ENCODE measurements around the gene MDN1.
"Not testable (repeated sequence)": the region's sequence is repeated elsewhere in the genome, so short reads cannot be mapped to it uniquely, and the experiment has no call there.

DNA sequence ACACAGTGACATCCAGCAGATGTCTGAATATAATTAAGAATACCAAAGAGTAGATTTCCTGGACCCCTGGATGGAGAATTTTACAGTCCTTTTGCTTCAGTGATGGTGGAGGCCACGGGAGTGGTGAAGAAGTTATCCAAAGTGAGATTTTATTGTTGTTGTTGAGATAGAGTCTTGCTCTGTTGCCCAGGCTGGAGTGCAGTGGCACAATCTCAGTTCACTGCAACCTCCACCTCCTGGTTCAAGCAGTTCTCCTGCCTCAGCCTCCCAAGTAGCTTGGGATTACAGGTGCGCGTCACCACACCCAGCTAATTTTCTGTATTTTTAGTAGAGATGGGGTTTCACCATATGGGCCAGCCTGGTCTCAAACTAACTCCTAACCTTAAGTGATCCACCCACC lies 178.0 kb downstream of the MDN1 start:
- TF ChIP-seq POLR2AphosphoS5 (IDR thresholded peaks at IDR 0.05): not testable (repeated sequence)
- TF ChIP-seq, protein P1, sequence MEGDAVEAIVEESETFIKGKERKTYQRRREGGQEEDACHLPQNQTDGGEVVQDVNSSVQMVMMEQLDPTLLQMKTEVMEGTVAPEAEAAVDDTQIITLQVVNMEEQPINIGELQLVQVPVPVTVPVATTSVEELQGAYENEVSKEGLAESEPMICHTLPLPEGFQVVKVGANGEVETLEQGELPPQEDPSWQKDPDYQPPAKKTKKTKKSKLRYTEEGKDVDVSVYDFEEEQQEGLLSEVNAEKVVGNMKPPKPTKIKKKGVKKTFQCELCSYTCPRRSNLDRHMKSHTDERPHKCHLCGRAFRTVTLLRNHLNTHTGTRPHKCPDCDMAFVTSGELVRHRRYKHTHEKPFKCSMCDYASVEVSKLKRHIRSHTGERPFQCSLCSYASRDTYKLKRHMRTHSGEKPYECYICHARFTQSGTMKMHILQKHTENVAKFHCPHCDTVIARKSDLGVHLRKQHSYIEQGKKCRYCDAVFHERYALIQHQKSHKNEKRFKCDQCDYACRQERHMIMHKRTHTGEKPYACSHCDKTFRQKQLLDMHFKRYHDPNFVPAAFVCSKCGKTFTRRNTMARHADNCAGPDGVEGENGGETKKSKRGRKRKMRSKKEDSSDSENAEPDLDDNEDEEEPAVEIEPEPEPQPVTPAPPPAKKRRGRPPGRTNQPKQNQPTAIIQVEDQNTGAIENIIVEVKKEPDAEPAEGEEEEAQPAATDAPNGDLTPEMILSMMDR (IDR thresholded peaks at IDR 0.05): not testable (repeated sequence)

Data from gastroesophageal sphincter (tissue), 3 donors.